ENCODE data around the gene ZNF184. TPM values are rescaled to one million over a fixed set of nuclear protein-coding genes. Genes with fewer than 3 reads are reported as not detected.

Gene ZNF184
- total and polyA plus RNA-seq, 9 of the 15 experiments (the other 6 are each of a cell fraction or from before 2014, with no cell fraction given): 7.6 to 22.2 (median 12.8) TPM

GRCh38 chr6:27472617-27473400 lies at the start of gene ZNF184 (continued):
- TF ChIP-seq ZNF165 (CRISPR knock-in tag; IDR thresholded peaks at IDR 0.05; ENCODE audit: borderline replicate concordance) (no peak), BRF1 (IDR thresholded peaks at IDR 0.05; ENCODE audit: borderline replicate concordance, extremely low read depth, insufficient read length) (no peak), ZNF217 (CRISPR knock-in tag; IDR thresholded peaks at IDR 0.05) (no peak), JUN (IDR thresholded peaks at IDR 0.05; ENCODE audit: borderline replicate concordance, low read depth, low read length) (peak; percentile 62; the same call in 1 of the 2 replicates), JUN (CRISPR knock-in tag; IDR thresholded peaks at IDR 0.05; ENCODE audit: borderline replicate concordance) (no peak), KLF16 (IDR thresholded peaks at IDR 0.05) (no peak), SMARCC2 (IDR thresholded peaks at IDR 0.05; ENCODE audit: low read depth) (no peak), SUPT5H (IDR thresholded peaks at IDR 0.05) (peak; percentile 90), SMAD3 (CRISPR knock-in tag; conservative IDR thresholded peaks at IDR 0.05) (peak; percentile 55; the same call in 1 of the 2 replicates), CTBP1 (IDR thresholded peaks at IDR 0.05; ENCODE audit: borderline replicate concordance) (peak; percentile 78; the same call in 1 of the 2 replicates), HOXB6 (CRISPR knock-in tag; IDR thresholded peaks at IDR 0.05; ENCODE audit: borderline replicate concordance) (no peak), PYGO2 (tag; IDR thresholded peaks at IDR 0.05) (no peak), MBD1 (CRISPR knock-in tag; IDR thresholded peaks at IDR 0.05) (no peak), CBX1 (IDR thresholded peaks at IDR 0.05; ENCODE audit: low read depth) (0 out of 2 replicates have a peak, but pooled peaks have one; percentile 68), SRF (CRISPR knock-in tag; IDR thresholded peaks at IDR 0.05) (peak in 1 of 2 experiments; percentile 35; a peak in 1 of 4 replicates), NR2C2 (CRISPR knock-in tag; IDR thresholded peaks at IDR 0.05) (0 out of 2 replicates have a peak, but pooled peaks have one; percentile 62), NR2C2 (tag; IDR thresholded peaks at IDR 0.05) (peak; percentile 91), CBFA2T2 (conservative IDR thresholded peaks at IDR 0.05) (no peak), ARID3A (IDR thresholded peaks at IDR 0.05; ENCODE audit: borderline replicate concordance, low read depth, low read length) (no peak), GABPA (tag; conservative IDR thresholded peaks at IDR 0.05; ENCODE audit: low read depth) (peak; percentile 96), MEF2A (IDR thresholded peaks at IDR 0.05; ENCODE audit: control insufficient read depth, low read depth, low read length) (no peak), CHD4 (IDR thresholded peaks at IDR 0.05; ENCODE audit: insufficient read depth, insufficient replicate concordance, low read depth, low read length, poor library complexity, severe bottlenecking) (no peak), EHMT2 (IDR thresholded peaks at IDR 0.05) (no peak)

Data from K562 (cell line).